ENCODE results near the gene FBXW7. TPM values are rescaled to one million over a fixed set of nuclear protein-coding genes. Genes with fewer than 3 reads are reported as not detected.

The FBXW7 gene
- total RNA-seq, 6 experiments from 2014 or later, result 17.4 to 26.1 (median 19.5) TPM

DNA sequence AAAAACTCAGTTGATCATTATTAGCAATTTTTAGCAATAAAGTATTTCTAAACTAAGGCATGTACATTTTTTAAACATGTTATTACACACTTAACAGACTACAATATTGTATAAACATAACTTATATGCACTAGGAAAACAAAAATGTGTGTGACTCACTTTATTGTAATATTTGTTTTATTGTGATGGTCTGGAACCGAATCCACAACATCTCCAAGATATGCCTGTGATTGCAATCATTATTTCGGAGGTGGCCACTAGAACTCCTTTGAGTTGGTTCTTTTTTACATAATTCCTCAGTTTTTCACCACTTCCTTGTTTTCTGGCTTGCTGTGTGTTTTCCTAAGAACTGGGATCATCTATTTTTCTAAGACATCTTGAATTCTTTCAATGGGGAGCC is 53.7 kb downstream of the FBXW7 start:
- Mint-ChIP-seq H3K4me1 (ENCODE audit: low read depth) (peaks cover 24% of the 10 kb centered on the region), H3K27ac (no peak overlapping the region), H3K4me3 (no peak overlapping the region), H3K9me3 (no peaks in the 10 kb centered on the region), H3K36me3 (ENCODE audit: low read depth) (peaks cover 18% of the 10 kb centered on the region), H3K27me3 (ENCODE audit: insufficient read depth) (no peaks in the 10 kb centered on the region; the same call in 1 of the 2 replicates)
- TF ChIP-seq, protein P1, sequence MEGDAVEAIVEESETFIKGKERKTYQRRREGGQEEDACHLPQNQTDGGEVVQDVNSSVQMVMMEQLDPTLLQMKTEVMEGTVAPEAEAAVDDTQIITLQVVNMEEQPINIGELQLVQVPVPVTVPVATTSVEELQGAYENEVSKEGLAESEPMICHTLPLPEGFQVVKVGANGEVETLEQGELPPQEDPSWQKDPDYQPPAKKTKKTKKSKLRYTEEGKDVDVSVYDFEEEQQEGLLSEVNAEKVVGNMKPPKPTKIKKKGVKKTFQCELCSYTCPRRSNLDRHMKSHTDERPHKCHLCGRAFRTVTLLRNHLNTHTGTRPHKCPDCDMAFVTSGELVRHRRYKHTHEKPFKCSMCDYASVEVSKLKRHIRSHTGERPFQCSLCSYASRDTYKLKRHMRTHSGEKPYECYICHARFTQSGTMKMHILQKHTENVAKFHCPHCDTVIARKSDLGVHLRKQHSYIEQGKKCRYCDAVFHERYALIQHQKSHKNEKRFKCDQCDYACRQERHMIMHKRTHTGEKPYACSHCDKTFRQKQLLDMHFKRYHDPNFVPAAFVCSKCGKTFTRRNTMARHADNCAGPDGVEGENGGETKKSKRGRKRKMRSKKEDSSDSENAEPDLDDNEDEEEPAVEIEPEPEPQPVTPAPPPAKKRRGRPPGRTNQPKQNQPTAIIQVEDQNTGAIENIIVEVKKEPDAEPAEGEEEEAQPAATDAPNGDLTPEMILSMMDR (IDR thresholded peaks at IDR 0.05), result no peak
- no peak for DNase-seq

DNA sequence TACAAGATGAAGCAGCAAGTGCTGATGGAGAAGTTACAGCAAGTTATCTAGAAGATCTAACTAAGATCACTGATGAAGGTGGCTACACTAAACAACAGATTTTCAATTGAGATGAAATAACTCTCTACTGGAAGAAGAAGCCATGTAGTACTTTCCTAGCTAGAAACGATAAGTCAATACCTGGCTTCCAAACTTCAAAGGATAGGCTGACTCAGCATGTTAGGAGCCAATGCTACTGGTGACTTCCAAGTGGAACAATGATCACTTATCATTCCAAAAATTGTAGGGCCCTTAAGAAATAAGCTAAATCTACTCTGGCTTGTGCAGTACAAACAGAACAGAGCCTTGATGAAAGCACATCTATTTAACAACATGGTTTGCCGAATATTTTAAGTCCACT is 55.0 kb downstream of the FBXW7 start:
- no peaks in the 10 kb centered on the region for H3K9me3 Mint-ChIP-seq
- TF ChIP-seq, protein P1 (IDR thresholded peaks at IDR 0.05), result no peak
- no peak overlapping the region for H3K4me3 Mint-ChIP-seq
- no peak overlapping the region for H3K27ac Mint-ChIP-seq
- no peak for DNase-seq
- H3K4me1 Mint-ChIP-seq (ENCODE audit: low read depth), result peaks cover 11% of the 10 kb centered on the region
- peaks cover 18% of the 10 kb centered on the region for H3K36me3 Mint-ChIP-seq (ENCODE audit: low read depth)
- no peaks in the 10 kb centered on the region; the same call in 1 of the 2 replicates for H3K27me3 Mint-ChIP-seq (ENCODE audit: insufficient read depth)

DNA sequence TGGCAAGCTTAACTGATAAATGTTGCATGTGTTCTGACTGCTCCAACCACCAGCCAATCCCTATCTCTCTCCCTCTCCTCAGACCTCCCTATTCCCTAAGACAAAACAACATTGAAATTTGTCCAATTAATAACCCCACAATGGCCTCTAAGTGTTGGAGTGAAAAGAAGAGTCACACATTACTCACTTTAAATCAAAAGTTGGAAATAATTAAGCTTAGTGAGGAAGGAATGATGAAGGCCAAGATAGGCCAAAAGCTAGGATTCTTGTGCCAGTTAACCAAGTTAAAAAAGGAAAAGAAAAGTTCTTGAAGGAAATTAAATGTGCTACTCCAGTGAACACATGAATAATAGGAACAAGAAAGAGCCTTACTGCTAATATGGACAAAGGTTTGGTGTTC is 55.6 kb downstream of the FBXW7 start:
- Mint-ChIP-seq H3K4me3 (no peak overlapping the region), H3K36me3 (ENCODE audit: low read depth) (peaks cover 18% of the 10 kb centered on the region), H3K9me3 (no peaks in the 10 kb centered on the region), H3K4me1 (ENCODE audit: low read depth) (peaks cover 6% of the 10 kb centered on the region), H3K27ac (no peak overlapping the region), H3K27me3 (ENCODE audit: insufficient read depth) (no peaks in the 10 kb centered on the region; the same call in 1 of the 2 replicates)
- TF ChIP-seq, protein P1 (IDR thresholded peaks at IDR 0.05), result no peak
- no peak for DNase-seq

DNA sequence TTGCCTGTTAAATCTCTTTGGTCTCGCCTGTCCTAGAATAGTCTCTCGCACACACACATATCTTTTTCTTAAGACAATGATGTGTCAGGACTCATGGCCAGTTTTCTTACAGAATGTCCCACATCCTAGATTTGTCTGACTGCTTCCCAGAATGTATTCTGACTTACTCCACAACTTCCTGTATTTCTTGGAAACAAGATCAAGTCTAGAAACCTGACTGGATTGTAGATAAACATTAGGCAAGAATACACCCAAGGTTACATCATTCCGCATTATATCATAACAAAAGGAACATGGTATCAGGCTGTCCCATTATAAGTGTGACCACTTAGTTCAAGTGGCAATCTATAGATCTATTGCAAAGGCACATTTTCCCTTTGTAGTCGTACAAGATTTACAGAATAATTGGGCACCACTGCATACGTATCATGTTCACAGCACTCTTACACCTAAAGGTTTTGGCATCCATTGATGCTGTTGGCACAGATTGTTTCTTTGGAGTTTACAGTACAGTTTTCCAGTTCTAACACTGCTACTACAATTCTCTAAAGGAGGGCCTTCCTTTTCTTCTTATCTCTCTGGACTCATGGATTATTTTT is 56.4 kb downstream of the FBXW7 start:
- H3K27ac Mint-ChIP-seq, result no peak overlapping the region
- H3K9me3 Mint-ChIP-seq, result no peaks in the 10 kb centered on the region
- no peak for DNase-seq
- H3K27me3 Mint-ChIP-seq (ENCODE audit: insufficient read depth), result no peaks in the 10 kb centered on the region
- TF ChIP-seq, protein P1 (IDR thresholded peaks at IDR 0.05), result no peak
- 0 out of 2 replicates have a peak, but pooled peaks cover 4% of the 10 kb centered on the region for H3K4me1 Mint-ChIP-seq (ENCODE audit: low read depth)
- H3K4me3 Mint-ChIP-seq, result no peak overlapping the region
- H3K36me3 Mint-ChIP-seq (ENCODE audit: low read depth), result peaks cover 18% of the 10 kb centered on the region

DNA sequence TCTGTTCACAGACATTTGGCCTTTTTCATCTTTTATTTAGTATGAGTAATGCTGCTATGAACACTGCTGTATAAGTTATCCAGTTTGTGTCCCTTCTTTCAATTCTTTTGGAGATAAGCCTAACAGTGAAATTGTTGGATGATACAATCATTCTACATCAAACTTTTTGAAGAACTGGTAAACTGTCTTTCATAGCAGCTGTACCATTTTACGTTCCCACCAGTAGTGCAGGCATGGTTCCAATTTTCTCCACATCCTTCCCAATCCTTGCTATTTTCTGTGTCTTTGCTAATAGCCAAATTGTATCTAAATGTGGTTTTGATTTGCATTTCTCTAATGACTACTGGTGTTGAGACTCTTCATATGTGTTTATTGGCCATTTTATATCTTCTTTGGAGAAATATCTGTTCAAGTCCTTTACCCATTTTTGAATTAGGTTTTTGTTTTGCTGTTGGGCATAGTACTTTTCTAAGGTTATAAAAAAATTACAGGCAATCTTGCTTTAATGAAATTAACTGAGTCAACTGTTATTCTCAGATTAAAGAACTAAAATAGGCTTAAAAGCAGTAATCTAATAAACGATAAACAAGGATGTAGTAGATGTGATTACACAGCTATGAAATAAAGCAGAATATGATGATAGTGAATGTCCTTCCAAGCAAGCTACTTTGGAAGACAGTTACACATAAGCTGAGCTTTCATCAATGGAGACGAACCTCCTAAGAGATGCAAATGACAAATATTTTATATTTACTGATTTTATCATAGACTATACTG is 57.2 kb downstream of the FBXW7 start:
- no peaks in the 10 kb centered on the region for H3K9me3 Mint-ChIP-seq
- no peak for DNase-seq
- H3K4me1 Mint-ChIP-seq (ENCODE audit: low read depth), result 0 out of 2 replicates have a peak, but pooled peaks cover 4% of the 10 kb centered on the region
- no peak overlapping the region for H3K4me3 Mint-ChIP-seq
- no peak overlapping the region for H3K27ac Mint-ChIP-seq
- H3K27me3 Mint-ChIP-seq (ENCODE audit: insufficient read depth), result no peaks in the 10 kb centered on the region
- H3K36me3 Mint-ChIP-seq (ENCODE audit: low read depth), result peaks cover 18% of the 10 kb centered on the region
- TF ChIP-seq, protein P1 (IDR thresholded peaks at IDR 0.05), result no peak
